Superior temporal gyrus (tissue), 1 donor: ENCODE results near the gene ACAP2.
A peak's percentile ranks its signal among the peaks of the same experiment; 100 is the strongest.

ENCODE experiments used
- DNase-seq: peaks from one replicate; pipeline ENCODE4 v3.0.0-alpha.2; 2016; ENCODE audit errors: extremely low spot score

ACAP2 gene

DNA sequence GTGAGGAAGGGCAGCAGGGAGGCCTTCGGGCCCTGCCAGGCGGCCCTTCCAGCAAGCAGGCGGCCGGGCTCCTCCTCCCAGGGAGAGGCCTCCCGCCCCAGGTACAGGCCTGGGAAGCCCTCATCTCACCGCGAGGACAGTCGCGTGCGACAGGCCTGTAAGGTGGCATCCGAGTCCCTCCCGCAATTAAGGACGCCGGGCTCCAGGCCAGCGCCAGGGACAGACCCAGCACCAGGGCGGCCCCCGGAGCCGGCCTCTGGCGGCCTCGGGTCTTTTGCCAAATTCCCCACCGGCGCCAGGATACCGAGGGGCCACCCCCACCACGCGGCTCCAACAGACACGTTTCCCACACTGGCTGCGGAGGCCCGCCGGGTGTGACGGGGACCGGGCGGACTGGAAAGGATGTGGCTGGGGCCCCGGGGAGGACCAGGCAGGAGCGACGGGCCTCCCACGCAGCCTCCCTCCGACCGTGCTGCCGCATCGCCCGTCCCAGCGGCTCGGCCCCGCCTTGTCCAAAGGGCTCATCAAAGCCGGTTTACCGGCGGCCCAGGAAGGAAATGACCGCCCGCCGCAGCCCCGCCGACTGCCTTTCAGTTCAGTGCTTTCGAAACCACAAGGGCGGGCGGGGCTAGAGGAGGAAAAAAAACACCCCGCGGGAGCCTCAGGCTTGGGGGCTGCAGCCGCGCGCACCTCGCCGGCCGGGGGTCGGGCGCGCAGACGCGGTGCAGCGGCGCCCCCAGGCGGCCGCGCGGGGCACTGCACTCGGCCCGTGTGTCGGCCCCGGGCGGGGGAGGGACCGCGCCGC, 183.1 kb downstream of the ACAP2 start:
- DNase-seq = peak; percentile 69

DNA sequence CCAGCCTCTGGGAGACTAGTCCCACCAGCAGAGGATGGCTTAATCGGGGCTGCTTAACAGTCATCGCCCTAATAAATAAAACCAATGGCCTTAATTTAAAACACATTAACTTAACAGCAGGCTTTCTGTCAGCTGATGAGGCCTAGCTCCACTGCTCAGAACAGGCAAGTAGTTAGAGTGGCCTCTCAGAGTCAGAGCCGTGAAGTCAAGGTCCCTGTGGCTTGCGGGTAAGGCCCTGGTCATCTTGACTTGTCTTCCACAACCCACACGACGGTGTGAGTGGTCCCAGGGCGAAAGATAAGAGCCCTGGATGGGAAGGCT, 183.7 kb downstream of the ACAP2 start:
- DNase-seq = no peak

DNA sequence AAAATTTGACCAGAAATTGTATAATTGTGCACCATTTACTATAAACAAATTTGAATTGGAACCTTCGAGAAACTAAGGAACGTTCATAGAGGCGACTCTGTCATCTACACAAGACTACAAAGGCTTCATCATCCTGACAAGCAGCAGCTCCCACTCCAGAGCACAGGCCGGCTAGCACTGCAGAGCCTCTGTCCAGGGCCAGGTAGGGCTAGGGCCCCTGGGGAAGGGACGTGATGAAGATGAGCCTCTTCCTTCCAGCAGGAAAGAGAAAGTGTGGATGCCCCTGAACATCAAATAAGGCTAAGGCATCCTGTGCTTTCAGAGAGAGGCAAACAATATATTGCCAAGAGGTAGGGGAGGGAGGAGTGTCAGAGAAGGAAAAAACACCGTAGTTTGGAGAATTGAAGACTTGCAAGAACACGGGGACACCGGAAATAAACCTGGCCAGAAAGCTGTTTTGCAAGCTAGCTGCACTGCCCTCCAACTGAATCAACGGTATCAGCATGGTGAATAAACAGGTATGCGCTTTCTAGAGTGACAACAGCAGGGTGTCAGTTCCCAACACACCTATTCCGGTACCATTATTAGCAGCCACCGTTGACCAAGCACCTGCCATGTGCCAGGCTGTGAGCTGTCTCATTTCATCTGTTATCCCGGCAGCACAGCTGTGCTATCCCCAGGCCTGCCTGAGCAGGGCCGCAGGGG, 184.2 kb downstream of the ACAP2 start:
- no peak for DNase-seq

- no peak for DNase-seq
These were observed 185.1 kb downstream of the ACAP2 start for GRCh38 chr3:195257454-195258448.

DNA sequence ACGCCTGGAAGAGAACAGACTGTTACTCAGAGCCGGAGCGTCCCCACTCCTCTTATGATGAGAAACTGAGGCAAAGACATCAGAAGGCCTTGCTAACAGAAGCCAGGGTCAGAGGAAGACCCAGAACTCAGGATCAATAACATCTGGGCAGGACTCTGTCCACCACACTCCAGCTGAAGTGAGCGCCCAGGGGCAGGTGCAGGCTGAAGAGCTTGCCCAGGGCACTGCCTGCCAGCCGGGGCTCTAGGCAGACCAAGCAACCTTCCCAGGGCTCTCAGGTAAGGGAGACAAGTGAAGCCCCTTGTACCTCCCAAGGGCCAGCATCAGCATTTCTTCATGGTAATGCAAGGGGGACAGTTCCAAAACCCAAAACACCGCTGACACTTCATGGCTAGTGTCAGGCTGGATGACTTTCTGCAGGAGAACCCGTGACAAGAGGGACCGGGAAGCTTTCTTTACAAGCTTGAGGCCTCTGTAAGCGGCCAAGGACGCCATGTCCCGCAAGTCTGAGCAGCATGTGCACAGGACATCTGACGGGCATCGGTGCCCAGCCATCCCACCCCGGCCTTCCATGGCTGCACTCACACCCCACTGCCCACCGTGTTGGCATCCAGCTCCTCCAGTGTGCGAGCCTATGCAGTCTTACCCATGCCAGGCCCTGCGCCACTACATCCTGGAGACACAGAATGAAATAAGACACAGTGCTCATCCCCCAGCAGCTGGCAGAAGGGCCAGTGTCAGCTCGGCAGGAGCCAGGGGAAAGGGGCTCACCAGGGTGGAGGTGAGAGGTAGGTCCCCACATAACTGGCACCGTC, 186.0 kb downstream of the ACAP2 start:
- DNase-seq = no peak

- no peak for DNase-seq
These were observed 187.0 kb downstream of the ACAP2 start for GRCh38 chr3:195255571-195256501.

DNA sequence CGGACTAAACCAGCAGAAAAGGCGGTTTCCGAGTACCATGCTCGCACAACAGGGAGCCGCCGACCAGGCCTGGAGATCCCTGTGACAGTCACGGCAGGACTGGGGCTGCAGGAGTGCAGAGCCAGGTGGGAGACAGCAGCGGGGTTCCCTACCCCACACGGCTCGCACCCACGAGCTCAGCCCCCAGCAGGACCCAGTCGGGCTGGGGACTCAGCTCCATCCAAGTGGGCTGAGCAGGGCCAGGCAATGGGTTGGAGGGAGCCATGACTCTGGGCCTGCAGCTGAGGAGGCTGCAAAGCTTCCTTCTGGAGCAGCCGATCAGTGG, 187.7 kb downstream of the ACAP2 start:
- no peak for DNase-seq

DNA sequence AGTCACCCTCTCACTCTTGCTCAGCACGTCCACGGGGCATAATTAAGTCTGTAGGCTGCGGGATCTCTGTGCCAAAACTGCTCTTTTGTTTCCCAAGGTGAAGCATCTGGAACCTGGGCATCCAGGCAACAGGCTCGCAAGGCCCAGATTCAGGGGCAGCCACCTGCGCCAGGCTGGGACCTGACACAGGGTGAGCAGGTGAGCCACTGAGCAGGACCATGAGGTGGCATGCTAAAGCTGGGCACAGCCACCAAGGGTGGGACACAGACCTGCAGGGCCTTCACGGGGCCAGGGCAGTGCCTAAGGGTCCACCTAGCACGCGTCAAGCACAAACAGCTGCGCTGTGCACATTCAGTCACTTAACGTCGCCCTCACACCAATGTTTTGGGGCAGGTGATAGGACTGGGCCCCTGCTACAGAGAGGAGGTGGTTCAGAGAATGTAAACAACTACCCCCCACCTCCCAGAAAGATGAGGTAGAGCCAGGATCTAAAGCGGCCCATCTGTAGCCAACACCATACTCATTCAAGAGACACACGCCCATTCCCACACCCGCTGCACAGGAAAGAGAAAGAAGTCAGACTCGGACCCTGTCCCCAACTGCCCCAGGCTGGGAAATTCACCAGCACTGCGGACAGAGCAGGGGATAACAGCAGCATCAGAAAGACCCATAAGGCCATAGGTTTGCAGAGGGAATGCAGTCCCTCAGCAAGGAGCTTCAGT, 188.2 kb downstream of the ACAP2 start:
- DNase-seq = no peak

- DNase-seq = no peak
These were observed 188.8 kb downstream of the ACAP2 start for GRCh38 chr3:195253923-195254432.

GRCh38 chr3:195251336-195252065, 191.3 kb downstream of the ACAP2 start:
- no peak for DNase-seq

GRCh38 chr3:195250473-195251251, 192.2 kb downstream of the ACAP2 start:
- DNase-seq = no peak

DNA sequence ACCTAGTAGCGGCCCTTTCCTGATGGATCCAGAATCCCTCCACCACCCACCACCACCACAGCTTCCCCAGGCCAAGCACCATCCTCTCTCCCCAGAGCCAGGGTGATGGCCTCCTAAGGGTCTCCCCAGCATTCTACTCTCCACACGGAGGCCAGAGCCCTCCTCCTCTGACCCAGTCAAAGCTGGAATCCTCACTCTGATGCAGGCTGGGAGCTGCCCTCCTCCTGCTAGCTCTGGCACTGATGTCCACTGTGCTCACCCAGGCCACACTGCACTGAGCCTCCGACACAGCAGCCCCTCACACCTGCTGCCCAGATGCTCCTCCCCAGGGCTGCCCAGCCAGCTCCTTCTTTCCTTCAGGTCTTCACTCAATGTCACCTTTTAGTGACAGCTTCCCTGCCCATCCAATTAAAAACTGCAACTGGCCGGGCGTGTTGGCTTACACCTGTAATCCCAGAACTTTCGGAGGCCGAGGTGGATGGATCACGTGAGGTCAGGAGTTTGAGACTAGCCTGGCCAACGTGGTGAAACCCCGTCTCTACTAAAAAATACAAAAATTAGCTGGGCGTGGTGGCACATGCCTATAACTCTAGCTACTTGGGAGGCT, 192.9 kb downstream of the ACAP2 start:
- DNase-seq = no peak

GRCh38 chr3:195249057-195249770, 193.6 kb downstream of the ACAP2 start:
- no peak for DNase-seq

GRCh38 chr3:195248281-195248680, 194.5 kb downstream of the ACAP2 start:
- DNase-seq = no peak

DNA sequence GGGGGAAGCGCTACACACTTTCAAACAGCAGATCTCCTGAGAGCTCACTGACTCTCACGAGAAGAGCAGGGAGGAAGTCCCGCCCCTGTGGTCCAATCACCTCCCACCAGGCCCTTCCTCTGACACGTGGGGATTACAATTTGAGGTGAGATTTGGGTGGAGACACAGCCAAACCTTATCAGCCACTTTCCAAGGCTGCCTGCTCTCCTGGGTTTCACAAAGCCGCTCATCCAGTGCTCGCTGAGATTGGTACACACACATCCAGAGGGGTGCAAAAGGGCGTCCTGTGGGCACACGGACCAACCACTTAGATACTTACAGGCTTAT, 195.0 kb downstream of the ACAP2 start:
- DNase-seq = no peak

DNA sequence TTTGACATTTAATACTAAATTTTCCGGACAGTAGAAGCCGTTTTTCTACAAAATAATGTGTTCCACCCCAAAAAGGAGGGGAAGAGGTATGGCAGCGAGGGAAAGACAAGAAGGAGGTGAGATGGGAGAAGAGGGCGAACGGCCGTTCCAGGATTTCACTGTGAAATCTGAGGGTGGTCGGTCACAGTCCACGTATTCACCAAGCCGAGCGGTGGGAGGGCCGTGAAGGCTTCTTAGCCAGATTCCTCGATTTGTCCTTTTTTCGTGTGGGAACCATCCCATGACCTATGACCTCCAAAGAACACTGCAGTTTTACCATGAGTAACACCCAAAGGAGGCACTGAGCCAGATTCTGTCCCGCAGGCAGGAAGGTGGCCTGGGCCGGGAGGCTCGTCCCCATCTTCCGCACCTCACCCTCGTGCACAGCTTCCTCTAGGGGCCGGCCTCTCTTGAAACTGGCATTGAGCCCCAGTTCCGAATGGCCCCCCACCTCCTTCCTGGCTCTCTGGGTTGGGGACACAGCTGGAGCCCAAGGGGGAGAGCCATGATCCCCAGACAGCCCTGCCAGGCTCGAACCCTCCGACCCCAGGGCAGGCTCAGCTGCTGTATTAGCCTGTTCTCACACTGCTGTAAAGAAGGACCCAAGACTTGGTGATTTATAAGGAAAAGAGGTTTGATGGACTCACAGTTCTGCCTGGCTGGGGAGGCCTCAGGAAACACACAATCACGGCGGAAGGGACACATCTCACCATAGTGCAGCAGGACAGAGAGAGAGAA, 195.5 kb downstream of the ACAP2 start:
- no peak for DNase-seq
